GM19025 (cell line): ENCODE measurements around the gene SLC37A3.
"Not testable (repeated sequence)": the region's sequence is repeated elsewhere in the genome, so short reads cannot be mapped to it uniquely, and the experiment has no call there.

Experiments
- ATAC-seq: cut with Tn5 transposase; IDR thresholded peaks from one replicate; pipeline ENCODE4 v1.9.1; 2021; ENCODE audit warnings: mild to moderate bottlenecking, low read depth, moderate library complexity; ENCODE audit not compliant: unreplicated experiment

SLC37A3 gene

GRCh38 chr7:140397784-140398750 lies at the start of gene SLC37A3:
Gene SLC37A3 (minus strand): TSS chr7:140398530. CDS start chr7:140382526, 16,004 bp downstream.
- ATAC-seq = peak; percentile 100

- no peak for ATAC-seq
These were observed 49.5 kb upstream of the SLC37A3 start for GRCh38 chr7:140447841-140448240.

- no peak for ATAC-seq
These were observed 48.1 kb upstream of the SLC37A3 start for GRCh38 chr7:140446467-140446866.

- no peak for ATAC-seq
These were observed 43.2 kb upstream of the SLC37A3 start for GRCh38 chr7:140441519-140441918.

- no peak for ATAC-seq
These were observed 42.3 kb upstream of the SLC37A3 start for GRCh38 chr7:140440593-140440992.

GRCh38 chr7:140439359-140439758 lies 41.0 kb upstream of the SLC37A3 start:
- ATAC-seq = peak; percentile 90

GRCh38 chr7:140435252-140435895 lies 37.0 kb upstream of the SLC37A3 start:
- ATAC-seq = no peak

GRCh38 chr7:140433396-140433795 lies 35.1 kb upstream of the SLC37A3 start:
- no peak for ATAC-seq

- ATAC-seq = no peak
These were observed 27.8 kb upstream of the SLC37A3 start for GRCh38 chr7:140426130-140426529.

GRCh38 chr7:140425718-140426117 lies 27.4 kb upstream of the SLC37A3 start:
- no peak for ATAC-seq

- no peak for ATAC-seq
These were observed 25.2 kb upstream of the SLC37A3 start for GRCh38 chr7:140423501-140423900.

GRCh38 chr7:140421521-140421920 lies 23.2 kb upstream of the SLC37A3 start:
- ATAC-seq = no peak

GRCh38 chr7:140418653-140419052 lies 20.3 kb upstream of the SLC37A3 start:
- ATAC-seq = no peak

- not testable (repeated sequence) for ATAC-seq
These were observed 19.8 kb upstream of the SLC37A3 start for GRCh38 chr7:140418156-140418472.

- ATAC-seq = no peak
These were observed 19.3 kb upstream of the SLC37A3 start for GRCh38 chr7:140417456-140418155.

- no peak for ATAC-seq
These were observed 18.2 kb upstream of the SLC37A3 start for GRCh38 chr7:140416560-140416959.

GRCh38 chr7:140415816-140416215 lies 17.5 kb upstream of the SLC37A3 start:
- not testable (repeated sequence) for ATAC-seq

- no peak for ATAC-seq
These were observed 17.0 kb upstream of the SLC37A3 start for GRCh38 chr7:140415361-140415760.

GRCh38 chr7:140404565-140405065 lies 6.3 kb upstream of the SLC37A3 start:
- ATAC-seq = no peak

GRCh38 chr7:140403878-140404564 lies 5.7 kb upstream of the SLC37A3 start, which contains the start of gene RAB19:
Gene RAB19 (plus strand): TSS chr7:140404058. CDS start chr7:140407647, 3,589 bp downstream.
- no peak for ATAC-seq
